ENCODE results near the gene CNN2.

CNN2 gene

GRCh38 chr19:1069009-1069779 is 42.8 kb downstream of the CNN2 start:
- in situ Hi-C loops (cut with HindIII; ENCODE audit: low pct_ligation_motif_present, low pct_unique_long_range_greater_than_20kb, low sequenced_read_pairs) = no loop called here
- no peak for DNase-seq

DNA sequence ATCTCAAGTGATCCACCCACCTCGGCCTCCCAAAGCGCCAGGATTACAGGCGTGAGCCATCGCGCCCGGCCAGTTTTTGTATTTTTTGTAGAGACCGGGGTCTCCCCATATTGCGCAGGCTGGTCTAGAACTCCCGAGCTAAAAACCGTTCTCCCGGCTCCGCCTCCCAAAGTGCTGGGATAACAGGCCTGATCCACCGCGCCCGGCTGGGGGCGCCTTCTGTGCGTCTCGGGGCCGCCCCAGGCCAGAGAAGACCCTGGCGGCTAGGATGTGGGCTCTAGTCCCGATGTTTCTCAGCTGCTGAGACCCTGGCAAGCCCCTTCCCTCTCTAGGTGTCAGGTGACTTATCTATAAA is 44.1 kb downstream of the CNN2 start:
- in situ Hi-C loops (cut with HindIII; ENCODE audit: low pct_ligation_motif_present, low pct_unique_long_range_greater_than_20kb, low sequenced_read_pairs) = no loop called here
- DNase-seq = no peak

DNA sequence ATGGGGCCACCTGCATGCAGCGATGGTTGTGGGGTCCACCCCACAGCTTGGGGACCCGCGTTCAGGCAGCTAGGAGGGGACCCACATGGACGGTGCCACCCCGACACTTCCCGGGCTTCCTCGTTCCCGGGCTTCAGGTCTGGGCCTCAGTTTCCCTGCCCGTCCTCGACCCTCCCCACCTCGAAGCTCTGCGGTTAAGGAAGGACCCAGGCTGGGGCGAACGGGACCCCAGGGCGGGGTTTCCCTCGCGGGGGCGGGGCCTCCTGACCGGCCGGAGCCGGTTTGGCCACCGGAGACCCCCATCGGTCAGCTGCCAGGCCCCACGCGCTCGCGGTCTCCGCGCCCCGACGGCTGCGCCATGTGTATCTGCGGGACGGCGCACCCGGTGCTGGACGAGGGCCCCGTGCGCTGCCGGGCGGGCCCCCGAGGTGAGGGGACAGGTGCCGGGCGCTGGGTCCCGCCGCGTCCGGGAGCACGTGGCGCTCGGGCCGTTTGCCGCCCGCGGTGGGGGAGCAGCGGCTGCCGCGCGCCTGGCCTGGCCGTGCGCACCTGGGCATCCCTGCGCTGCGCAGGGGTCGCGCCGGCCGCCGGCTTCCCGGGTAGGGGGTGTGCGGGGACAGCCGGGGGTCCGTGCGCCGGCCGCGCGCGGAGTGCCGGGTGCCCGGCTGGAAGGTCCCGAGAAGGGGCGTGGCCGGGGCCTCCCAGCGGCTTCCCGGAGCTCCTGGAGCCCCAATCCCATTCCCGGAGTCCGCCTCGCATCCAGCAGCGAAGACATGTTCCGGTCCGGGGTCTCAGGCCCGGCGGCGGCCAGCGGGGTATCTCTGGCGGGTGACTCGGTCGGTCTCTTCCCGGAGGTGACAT is 44.8 kb downstream of the CNN2 start:
- no peak for DNase-seq
- in situ Hi-C loops (cut with HindIII; ENCODE audit: low pct_ligation_motif_present, low pct_unique_long_range_greater_than_20kb, low sequenced_read_pairs) = no loop called here

- no peak for DNase-seq
- in situ Hi-C loops (cut with HindIII; ENCODE audit: low pct_ligation_motif_present, low pct_unique_long_range_greater_than_20kb, low sequenced_read_pairs) = no loop called here
Measured at GRCh38 chr19:1072371-1073015, 46.1 kb downstream of the CNN2 start.

- in situ Hi-C loops (cut with HindIII; ENCODE audit: low pct_ligation_motif_present, low pct_unique_long_range_greater_than_20kb, low sequenced_read_pairs) = no loop called here
- DNase-seq = peak; percentile 29
Measured at GRCh38 chr19:1073063-1073955, 46.9 kb downstream of the CNN2 start.

DNA sequence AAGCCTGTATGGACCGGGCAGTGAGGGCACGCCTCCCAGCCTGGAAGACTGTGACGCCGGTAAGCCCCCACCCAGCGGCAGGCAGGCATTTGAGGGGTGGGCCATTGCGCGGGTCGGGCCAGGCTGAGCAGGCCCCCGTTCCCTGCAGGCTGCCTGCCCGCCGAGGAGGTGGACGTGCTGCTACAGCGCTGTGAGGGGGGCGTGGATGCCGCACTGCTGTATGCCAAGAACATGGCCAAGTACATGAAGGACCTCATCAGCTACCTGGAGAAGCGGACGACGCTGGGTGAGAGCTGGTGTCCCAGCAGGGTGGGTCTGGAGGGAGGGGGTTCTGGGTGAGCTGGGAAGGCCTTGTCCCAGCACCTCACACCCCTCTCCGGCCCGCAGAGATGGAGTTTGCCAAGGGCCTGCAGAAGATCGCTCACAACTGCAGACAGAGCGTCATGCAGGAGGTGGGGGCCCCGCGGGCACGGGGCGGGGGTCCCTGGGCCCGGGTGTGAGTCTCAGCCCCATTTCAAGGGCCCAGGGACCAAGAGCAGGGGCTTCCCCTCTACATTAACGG is 47.6 kb downstream of the CNN2 start:
- in situ Hi-C loops (cut with HindIII; ENCODE audit: low pct_ligation_motif_present, low pct_unique_long_range_greater_than_20kb, low sequenced_read_pairs) = no loop called here

DNA sequence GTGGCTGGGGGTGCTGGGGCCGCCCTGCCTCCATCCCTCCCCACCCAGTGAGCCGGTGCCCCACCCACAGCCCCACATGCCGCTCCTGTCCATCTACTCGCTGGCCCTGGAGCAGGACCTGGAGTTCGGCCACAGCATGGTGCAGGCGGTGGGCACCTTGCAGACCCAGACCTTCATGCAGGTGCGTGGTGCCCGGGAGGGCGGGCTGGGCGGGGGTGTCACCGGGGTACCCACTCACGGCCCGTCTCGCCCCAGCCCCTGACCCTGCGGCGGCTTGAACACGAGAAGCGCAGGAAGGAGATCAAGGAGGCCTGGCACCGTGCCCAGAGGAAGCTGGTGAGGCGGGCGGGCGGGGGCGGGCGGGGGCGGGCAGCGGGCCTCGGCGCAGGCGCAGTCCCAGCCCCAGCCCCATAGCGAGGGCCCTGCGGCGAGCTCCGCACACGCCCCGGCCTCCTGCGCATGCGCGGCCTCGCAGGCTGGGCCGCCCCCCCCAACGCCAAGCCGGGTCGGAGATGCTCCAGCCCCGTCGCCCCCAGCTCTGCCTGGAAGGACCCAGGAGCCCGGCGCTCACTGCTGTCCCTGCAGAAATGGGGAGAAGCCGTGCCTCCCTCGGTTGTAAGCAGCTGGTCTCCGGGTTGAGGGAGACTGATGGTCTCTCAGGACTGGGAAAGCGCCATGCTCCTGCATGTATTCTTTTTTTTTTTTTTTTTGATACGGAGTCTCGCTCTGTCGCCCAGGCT is 48.3 kb downstream of the CNN2 start:
- in situ Hi-C loops (cut with HindIII; ENCODE audit: low pct_ligation_motif_present, low pct_unique_long_range_greater_than_20kb, low sequenced_read_pairs) = no loop called here
- DNase-seq = peak; percentile 66

More for the DNA sequence above, 47.6 kb downstream of the CNN2 start:
- DNase-seq = no peak

DNA sequence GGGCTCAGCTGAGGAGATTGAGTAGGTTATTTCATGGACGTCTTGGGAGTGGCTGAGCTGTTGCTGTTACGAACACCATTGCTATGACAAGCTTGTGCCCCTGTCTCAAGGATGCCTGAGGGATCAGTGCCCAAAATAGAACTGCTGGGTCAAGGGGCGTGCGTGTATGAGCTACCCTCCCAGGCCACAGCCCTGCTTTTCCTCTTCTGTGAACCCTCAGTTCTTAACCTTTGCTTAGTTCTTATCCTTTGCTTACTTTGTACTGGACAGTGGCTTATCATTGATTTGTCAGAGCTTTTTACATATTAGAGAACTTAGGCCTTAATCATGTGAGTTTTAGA is 49.6 kb downstream of the CNN2 start:
- in situ Hi-C loops (cut with HindIII; ENCODE audit: low pct_ligation_motif_present, low pct_unique_long_range_greater_than_20kb, low sequenced_read_pairs) = no loop called here
- no peak for DNase-seq

- no peak for DNase-seq
Measured at GRCh38 chr19:1076951-1077350, 50.5 kb downstream of the CNN2 start.

GRCh38 chr19:1079566-1080111 is 53.2 kb downstream of the CNN2 start:
- no peak for DNase-seq
- in situ Hi-C loops (cut with HindIII; ENCODE audit: low pct_ligation_motif_present, low pct_unique_long_range_greater_than_20kb, low sequenced_read_pairs) = no loop called here

More at GRCh38 chr19:1076951-1077350, 50.5 kb downstream of the CNN2 start:
- in situ Hi-C loops (cut with HindIII; ENCODE audit: low pct_ligation_motif_present, low pct_unique_long_range_greater_than_20kb, low sequenced_read_pairs) = no loop called here

DNA sequence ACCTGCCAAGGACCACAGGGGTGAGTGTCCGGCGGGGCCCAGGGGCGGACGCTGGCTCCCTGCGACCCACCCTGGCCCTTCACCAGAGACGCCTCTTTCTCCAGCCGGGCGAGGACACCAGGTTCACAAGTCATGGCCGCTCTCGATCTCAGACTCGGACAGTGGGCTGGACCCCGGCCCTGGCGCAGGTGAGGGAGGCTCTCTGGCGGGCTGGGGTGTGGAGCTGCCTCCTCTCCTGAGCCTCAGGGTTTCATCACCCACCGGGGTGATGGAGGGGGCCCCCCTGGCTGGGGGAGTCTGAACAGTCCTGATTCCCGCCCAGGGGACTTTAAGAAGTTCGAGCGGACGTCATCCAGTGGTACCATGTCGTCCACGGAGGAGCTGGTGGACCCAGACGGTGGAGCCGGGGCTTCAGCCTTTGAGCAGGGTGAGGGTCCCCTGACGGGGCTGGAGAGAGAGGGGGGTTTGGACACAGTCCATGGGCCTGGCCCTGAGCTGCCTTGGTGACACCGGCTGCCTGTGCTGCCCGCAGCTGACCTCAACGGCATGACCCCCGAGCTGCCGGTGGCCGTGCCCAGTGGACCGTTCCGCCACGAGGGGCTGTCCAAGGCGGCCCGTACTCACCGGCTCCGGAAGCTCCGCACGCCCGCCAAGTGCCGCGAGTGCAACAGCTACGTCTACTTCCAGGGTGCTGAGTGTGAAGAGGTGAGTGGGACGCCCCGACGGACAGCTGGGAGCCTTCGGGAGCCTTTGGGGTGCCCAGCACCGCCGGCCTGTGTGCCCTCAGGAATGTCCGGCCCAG is 54.2 kb downstream of the CNN2 start:
- DNase-seq = no peak
- in situ Hi-C loops (cut with HindIII; ENCODE audit: low pct_ligation_motif_present, low pct_unique_long_range_greater_than_20kb, low sequenced_read_pairs) = no loop called here

DNA sequence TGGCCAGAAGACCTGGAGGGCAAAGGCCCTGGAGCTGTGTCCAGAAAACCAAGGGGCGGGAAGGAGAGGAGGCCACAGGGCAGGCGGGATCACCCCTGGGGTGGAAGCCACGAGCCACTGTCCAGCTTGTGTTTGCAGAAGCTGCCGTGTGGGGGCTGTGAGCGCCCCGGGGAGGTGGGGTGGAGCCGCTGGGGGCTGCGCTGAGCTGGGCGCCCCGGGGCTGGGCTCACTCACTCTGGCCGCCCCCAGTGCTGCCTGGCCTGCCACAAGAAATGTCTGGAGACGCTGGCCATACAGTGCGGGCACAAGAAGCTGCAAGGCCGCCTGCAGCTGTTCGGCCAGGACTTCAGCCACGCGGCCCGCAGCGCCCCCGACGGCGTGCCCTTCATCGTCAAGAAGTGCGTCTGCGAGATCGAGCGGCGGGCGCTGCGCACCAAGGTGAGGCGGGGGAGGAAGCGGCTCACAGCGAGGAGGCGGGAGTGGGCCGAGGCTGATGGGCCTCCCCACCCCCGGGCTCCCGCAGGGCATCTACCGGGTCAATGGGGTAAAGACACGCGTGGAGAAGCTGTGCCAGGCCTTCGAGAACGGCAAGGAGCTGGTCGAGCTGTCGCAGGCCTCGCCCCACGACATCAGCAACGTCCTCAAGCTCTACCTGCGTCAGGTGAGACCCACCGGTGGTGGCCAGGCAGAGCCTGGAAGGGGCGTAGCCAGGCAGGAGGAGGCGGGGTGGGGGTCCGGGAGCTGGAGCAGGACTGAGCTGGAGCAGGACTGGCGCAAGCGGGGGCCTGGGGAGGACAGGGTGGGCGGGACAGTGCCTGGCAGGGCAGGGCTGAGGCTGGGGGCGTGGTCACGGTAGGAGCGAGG is 55.1 kb downstream of the CNN2 start:
- in situ Hi-C loops (cut with HindIII; ENCODE audit: low pct_ligation_motif_present, low pct_unique_long_range_greater_than_20kb, low sequenced_read_pairs) = no loop called here
- no peak for DNase-seq

DNA sequence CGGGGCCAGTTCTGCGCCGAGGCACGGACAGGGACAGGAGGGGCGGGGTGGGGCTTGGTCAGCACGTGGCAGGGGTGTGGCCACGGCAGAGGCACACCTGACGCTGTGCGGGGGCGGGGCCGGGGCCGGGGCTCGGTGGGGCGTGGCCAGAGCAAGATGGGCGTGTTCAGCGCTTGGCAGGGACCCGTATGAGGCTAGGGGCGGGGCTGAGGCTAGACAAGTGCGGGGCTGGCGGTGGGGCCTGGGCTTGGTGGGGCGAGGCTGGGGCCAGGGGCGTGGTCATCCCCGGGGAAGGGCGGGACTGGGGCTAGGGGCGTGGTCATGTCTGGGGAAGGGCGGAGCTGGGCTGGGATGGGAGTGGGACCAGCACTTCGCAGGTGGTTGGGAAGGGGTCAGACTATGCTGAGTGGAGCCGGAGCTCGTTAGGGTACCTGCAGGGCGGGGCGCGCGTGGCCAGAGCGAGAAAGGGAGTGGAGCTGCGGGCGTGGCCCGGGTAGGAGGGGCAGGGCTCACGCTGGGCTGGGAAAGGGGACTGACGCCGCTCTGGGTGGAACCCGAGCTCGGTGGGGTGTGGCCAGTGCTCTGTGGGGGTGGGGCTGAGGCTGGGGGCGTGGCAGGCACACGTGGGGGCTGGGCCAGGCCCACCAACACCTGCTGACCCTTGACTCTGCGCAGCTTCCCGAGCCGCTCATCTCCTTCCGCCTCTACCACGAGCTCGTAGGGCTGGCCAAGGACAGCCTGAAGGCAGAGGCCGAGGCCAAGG is 55.9 kb downstream of the CNN2 start:
- peak; percentile 65 for DNase-seq

DNA sequence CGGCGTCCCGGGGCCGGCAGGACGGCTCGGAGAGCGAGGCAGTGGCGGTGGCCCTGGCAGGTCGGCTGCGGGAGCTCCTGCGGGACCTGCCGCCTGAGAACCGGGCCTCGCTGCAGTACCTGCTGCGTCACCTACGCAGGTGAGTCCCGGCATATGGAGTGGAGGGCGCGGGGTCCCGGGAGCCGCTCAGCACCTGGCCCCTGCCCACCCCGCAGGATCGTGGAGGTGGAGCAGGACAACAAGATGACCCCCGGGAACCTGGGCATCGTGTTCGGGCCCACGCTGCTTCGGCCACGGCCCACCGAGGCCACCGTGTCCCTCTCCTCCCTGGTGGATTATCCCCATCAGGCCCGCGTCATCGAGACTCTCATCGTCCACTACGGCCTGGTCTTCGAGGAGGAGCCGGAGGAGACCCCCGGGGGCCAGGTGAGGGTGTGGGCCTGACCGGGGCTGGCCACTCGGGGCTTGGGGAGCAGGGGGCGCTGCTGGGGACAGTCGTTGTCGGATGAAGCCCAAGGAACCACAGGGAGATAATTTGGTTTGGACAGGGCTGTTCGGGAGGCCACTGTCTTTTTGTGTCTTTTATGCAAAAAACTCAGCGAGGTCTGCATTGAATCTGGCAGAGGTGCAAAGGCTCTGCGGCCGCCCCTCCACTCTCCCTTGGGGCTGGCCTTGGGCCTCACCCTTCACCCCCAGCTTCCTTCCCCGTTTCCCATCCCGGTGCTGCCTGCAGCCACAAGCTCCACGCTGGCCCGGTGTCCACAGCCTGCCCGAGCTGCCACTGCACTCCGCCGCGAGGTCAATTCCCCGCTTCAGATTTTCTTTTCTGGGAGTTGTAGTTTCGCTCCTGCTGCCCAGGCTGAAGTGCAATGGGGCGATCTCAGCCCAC is 56.8 kb downstream of the CNN2 start:
- in situ Hi-C loops (cut with HindIII; ENCODE audit: low pct_ligation_motif_present, low pct_unique_long_range_greater_than_20kb, low sequenced_read_pairs) = no loop called here
- no peak for DNase-seq

More for the DNA sequence above, 55.9 kb downstream of the CNN2 start:
- in situ Hi-C loops (cut with HindIII; ENCODE audit: low pct_ligation_motif_present, low pct_unique_long_range_greater_than_20kb, low sequenced_read_pairs) = no loop called here

Measured in ACHN (cell line).